GM19455 (cell line): ENCODE results near the gene CASK.

Experiments
- ATAC-seq: cut with Tn5 transposase; IDR thresholded peaks from one replicate; pipeline ENCODE4 v1.9.1; 2021; ENCODE audit not compliant: unreplicated experiment

The CASK gene

DNA sequence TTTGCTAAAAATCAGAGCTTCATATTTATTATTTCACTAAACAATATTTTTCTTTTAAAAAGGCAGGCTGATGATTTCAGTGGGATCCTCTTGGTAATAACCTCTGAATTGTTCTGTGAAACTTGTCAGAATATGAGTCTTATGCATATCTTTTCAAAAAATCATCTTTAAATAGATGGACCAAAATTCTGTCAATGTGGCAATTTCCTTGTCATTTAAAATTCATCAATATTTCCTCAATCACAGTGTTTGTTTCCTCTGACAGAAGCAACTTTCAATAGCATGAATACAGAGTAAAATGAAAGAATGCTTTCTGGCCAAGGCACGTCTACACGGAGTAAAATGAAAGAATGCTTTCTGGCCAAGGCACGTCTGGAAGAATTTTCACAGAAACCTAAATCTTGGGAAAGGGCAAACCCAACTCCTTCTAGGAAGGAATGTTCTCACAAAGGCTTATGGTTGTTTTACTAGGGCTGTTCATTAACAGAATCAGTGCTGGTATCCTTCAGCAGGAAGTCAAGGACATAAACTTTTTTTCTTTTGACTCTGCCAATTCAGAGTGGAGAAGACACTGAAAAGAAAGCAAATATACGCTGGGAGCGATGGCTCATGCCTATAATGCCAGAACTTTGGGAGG, 333.6 kb downstream of the CASK start:
- ATAC-seq: no peak

DNA sequence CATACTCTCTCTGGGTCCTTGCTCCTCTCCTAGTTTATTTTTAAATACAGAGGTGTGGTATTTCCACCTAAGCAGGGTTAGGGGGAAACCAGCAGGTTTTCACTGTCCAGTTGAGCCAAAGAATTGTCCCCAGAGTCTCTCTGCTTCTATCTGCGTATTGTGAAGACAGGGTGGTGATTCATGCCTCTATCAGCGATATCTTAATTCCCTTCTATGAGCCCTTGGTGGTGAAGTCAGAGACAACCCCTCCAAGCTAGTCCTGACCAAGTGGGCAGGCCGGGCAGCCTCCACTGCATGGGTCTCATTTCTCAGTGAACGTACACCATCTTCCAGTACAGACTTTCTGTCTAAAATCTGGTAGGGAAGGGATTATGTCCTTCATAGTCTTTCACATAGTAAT, 335.1 kb downstream of the CASK start:
- no peak for ATAC-seq

DNA sequence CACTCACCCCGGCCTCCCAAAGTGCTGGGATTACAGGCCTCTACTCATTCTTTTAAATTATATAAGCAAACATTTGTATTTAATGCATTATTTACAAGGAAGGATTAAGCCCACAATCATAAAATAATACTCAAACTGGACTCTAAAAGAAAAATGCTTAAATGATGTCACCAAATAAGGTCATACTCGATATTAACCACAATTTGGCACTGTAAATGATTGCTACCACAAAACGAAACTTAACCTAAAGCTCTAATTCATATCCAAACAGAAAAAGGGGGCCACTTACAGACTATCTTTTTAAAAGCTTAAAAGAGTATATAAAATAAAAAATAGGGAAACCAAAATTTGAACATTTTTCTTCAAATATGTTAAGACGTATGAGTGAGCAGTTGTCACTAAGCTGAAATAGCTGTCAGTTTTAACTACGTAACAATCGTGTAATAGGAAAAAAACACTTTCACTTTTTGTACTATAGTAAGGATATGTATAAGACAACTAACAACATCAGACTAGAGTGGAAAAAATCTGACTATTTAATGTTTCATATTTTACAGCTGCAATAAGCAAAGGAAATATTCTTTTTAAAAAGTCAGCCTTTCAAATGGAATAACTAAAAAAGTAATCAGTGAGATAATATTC, 342.8 kb downstream of the CASK start:
- no peak for ATAC-seq

DNA sequence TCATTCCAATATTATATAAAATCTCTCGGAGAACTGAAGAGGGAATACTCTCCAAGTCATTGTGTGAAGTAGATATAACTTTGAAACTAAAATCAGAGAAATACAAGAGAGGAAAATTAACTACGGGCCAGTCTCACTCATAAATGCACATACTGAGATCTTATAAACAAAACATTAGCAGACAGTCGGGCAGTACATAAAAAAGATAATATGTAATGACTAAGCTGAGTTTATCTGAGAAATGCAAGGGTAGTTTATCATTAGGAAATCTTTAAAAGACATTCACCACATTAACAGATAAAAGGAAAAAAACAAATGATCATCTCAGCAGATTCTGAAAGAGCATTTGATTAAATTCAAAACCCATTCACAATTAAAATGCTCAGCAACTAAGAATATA, 359.5 kb downstream of the CASK start:
- ATAC-seq: no peak

DNA sequence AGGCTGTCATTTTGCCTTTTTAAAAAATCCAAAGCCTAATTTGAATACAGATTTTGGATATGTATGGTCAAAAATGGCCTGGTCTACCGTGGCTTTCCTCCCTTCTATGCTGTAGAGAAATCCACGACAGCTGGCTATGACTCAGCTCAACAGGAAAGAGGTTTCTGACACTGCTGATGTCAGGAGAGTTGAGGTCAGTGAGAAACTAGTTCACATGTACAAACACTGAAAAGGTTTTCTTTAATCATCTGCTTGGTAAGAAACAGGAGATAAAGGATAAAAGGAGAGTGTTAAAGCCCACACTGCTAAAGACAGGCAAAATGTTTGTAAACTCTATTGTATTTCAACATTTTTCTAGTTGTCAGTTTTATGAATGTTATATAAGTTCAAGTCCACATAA, 362.3 kb downstream of the CASK start:
- peak; percentile 86 for ATAC-seq

DNA sequence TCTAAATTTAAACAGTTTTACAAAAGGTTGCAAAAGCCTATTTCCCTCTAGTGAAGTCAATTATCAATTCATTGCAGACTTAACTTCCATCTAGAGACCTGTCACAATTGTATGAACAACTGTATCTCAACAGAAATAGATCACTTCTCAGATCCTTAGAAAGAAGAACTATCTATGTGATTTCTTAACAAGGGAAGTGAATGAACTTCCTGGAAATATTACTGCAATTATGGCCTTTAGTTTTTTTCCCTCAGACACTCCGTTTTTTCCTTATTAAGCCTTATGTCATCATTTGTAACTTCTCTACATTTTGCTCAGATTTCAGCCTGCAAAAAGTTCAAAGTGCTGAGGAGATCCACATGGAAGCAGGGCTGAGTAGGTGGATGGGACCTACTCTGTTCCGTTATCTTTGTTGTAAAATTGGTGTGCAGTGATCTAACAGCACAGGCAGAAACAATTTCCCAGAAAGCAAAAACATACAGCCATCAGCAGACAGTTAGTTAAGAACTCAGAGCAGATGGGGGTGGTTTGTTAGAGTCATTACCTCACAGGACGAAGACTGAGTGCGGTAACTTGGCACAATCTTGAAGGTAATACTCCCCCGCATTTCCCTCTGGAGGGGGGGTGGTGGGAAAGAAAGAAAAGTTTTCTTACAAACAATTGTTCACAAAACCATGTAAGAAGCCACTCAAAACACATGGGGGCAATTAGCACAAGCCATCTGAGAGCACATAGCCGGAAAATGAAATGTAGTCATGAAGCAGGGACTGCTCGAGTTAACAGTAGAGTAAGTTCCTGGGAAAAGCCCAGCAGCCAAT, 363.9 kb downstream of the CASK start:
- ATAC-seq: no peak

DNA sequence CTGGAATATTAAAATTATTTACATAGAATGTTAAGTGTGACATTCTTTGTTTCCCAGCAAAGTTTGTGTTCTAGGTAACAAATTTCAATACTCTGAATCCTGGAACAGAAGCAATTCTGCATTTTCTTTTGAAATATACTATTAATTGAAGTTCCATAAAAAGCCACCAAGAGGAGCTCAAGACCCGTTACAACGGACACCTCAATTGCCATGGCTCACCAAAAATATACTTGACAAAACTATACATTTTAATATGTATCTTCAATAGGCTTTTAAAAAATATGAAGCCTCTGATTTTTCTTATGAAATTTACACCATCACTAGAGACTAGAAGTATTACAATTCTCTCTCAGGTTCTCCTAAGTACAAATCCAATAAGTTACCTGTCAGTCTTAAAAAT, 364.8 kb downstream of the CASK start:
- ATAC-seq: no peak

DNA sequence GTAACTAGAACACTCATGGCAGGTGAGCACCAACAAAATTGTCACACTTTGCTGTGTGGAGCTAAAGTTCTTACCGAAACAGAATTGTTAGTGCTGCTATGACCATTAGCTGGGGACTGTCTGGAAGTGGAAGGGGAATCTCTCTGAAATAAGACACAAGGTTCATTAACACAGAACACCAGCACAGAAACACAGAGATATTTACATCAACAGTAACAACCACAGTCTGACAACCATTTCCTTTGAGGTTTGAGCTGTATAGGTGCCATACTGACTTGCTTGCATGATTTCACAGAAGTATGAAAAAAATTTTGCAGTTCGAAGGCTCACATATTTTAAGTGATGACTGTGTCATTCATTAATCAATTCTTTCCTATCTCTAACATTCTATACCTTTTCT, 366.4 kb downstream of the CASK start:
- no peak for ATAC-seq

DNA sequence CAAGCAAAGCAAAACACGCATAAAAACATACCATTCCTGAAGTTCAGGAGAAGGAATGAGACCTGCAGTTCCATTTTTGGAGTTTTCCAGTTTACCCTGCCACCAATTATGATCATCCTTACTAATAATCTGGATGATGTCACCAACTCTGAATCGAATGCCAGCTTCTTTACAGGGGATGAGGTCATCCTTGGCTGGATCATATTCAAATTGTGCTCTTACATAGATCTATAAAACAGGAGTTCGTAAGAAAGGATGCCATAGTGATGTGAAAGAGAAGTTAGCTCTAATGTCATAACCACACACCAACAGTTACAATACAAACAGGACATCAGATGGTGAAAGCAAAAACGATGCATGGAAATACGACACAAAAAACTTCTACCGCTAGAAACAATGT, 369.7 kb downstream of the CASK start:
- ATAC-seq: no peak

DNA sequence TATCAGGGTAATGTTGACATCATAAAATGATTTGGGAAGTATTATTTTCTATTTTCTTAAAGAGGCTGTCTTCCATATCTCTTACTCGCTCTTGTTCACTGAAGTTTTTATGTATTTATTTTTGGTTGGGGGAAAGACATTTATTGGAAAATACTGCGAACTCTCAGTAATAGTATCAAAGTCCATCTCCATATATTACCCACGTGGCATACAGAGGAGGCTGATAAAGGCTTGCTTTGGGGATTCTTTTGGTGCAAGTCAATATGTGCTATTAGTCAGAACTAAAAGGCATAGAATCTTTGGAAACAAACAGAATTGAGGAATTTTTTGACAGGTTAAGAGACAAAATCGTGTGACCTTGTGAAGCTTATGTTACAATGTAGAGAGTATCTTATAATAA, 374.9 kb downstream of the CASK start:
- no peak for ATAC-seq

DNA sequence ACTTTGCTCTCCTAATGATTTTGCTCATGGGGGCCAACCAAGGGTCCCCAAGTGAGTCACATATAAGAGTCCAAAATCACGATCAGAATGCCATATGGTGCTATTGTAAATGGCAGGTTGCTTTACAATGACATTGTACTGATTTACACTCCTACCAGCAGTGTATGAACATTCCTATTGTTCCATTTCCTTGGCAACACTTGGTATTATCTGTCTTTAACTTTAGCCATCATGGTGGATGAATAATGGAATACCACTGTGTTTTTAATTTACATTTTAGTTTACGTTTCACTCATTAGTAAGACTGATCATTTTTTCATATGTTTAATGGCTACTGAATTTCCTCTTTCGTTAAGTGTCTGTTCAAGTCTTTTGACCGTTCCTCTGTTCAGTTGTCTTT, 379.7 kb downstream of the CASK start:
- ATAC-seq: no peak

DNA sequence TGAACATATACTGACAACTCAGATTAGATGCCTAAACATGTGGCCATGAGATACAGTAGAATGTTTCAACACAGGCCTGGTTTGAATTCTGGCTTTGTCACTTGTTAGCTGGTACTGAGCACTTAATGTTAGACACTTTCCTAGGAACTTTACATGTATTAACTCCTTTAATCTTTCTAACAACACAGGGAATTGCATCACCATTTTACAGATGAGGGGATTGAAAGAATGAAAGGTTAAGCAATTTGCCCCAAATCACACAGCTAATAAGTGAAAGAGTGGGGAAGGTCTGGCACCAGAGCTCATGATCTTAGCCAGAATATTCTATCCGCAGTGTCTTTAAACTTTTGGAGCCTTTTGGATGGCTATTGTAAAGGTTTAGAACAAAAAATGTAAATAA, 380.3 kb downstream of the CASK start:
- ATAC-seq: no peak

DNA sequence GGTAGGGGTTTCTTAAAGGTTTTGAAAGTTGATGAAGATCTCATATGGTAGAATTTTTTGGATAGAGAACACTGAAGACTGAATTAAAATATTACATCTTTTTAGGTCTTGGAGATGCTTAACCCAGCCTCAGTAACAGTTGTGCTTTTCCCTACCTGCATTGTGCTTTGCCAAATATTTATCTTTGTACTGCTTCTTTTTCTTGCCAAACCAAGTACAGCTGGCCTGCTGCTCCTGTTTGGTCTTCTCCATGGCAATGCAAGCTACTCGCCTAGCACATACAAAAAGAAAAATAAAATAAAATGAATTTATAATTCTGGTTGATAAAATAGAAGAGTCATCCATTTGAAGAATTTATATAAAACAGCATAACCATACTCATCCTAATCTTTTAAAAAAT, 380.8 kb downstream of the CASK start:
- ATAC-seq: no peak

DNA sequence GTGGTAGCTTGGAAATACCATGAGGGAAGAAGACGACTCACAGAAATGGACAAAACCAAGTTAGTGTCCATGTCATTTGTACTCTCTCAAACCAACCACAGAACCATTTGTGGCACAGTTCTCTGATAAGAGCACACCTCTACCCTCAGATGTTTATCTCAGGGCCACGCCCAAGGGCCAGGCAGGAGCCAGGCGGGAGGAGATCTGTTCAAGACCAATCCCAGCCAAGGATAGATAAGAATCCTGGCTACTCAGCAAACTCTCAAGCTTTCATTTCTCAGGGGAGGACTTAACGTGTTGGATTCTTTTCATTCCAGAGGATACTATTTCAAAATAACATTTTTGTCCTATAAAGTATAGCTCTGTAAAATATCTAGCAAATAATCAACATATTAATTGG, 381.2 kb downstream of the CASK start:
- no peak for ATAC-seq

DNA sequence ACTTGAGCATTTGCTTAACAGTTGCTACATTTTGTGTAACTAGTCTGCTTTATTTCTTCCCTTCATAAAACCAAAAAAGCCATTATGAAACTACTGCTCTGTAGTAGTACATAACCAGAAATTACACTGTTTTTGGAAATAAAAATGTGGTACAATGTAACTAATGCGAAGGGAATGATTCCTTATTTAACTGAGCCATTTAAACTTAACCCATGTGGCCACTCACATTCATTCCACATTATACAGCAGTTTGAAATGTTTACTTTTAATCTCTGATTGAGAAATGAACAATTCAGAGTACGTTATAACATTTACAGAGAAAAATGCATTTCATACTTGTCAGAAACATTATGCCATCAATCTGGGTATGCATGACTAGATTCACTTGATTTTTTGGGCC, 382.0 kb downstream of the CASK start:
- ATAC-seq: no peak

DNA sequence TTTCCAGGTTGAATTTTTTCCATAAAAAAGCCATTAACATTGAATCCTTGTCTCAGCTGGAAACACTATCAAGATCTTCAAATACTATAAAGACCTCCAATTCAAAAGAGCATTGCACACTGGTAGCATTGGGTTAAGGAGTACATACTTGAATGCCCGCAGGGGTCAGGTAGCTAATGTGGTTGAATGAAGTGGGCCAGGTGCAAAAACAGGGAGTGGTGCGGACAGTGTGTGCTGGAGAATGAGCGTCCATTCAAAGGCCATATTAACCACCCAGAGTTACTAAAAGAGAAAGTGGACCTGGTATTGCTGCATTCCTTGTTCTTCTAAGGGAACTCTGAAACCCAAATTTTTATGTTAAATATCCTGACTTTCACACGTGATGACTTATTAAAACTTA, 384.6 kb downstream of the CASK start:
- ATAC-seq: no peak

DNA sequence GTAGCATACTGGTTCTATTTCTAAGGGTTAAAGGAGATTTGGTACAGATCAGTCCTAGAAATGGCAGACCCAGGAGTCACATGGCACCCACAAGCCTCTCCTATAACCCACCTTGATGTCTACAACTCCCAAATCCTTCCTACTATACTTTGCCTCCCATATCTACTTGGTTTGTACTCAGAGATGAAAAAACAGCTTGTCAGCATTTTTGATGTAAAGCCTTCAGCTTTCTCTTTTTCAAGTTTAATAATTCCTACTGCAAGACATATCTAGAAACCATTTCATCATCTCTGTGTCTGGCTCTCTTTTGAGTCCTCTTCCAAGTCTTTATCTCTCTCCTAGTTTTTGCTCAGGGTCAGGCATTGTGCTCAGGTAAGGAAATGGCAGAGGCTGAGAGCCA, 393.3 kb downstream of the CASK start:
- ATAC-seq: no peak

DNA sequence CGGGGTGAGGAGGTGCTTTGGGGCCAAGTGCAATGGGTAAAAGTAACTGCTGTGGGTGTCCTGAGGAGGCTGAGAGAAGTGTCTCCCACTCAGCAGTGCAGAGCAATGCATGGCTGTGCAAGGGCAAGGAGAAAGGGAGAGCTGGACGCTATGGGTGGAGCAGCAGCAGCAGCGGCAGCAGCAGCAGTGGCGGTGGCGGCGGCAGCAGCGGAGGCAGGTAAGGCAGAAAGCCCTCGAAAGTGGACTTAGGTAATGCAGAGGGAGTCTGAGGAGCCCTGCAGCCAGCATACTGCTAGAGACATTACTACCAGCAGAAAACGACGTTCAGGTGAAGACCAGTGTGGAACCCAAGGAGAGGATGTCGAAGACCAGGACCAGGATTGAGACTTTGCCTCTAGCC, 394.1 kb downstream of the CASK start:
- no peak for ATAC-seq

DNA sequence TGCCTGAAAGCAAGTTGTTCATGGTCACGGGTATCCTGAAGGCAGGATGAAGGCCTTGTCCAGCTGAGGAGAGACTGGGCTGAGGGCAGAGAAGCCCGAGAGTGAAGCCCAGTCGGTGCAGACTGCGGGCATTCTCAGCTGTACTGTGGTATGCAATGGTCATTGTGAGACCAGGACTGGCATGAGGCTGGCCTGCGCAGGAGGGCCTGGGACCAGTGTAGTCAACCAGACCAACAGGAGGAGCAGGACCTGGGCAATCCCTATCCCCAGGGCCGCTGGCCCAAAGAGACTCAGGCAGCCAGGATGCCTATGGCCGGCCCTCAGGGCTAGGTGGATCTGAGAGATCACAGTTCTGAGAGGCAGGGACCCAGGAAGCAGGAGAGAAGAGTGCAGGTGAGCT, 394.6 kb downstream of the CASK start:
- ATAC-seq: no peak

DNA sequence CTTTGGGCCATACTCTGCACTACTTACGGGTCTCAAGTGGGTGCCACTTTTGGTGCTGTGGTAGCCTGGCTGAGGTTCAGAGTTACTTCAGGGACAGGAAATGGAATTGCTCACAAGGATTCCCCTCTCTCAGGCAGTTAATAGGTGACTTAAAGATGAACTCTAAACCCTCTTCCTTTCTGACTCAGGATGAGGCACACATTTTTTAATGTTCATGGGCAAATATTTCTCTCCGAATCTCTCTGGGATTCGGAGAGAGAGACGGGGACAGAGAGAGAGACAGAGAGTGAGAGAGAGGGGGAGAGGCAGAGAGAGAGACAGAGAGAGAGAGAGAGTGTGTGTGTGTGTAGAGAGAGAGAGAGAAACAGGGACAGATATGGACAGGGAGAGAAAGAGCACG, 396.4 kb downstream of the CASK start:
- ATAC-seq: no peak

DNA sequence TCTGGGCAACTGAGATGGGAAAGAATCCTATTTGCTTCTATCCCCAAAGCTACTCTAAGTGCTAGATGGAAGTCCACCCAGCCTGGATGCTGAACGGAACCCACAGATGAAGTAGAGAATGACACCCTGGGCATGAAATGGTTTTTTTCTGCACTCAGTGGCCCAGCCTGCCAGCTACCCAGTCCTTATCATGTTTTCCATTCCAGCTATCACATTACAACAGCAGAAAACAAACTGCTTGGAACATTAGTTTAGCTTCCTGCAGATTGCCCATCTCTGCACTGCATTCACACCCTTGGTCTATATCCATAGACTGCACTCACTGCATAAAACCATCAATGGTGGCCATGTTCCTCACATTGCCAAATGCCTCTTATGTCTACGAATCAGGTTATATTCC, 397.1 kb downstream of the CASK start:
- no peak for ATAC-seq

DNA sequence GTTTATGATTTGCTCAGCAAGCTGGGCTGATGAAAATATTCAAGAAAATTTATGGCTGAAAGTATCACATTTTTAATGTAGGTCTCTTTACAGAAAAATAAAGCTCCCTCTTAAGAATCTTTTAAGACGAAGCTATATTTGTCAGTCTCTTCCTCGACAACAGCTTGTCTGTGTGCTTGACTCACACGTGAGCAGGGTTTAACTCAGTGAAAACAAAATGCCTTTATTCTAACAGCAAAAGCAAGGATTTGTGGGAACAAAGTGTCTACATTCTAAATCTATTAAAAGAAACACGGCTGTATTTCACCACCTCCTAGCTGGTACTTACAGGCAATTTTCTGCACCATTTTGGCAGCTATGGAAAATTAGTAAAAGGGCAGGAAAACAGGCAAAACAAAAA, 400.7 kb downstream of the CASK start:
- ATAC-seq: no peak
